ENCODE measurements around the gene COL26A1.

The COL26A1 gene

DNA sequence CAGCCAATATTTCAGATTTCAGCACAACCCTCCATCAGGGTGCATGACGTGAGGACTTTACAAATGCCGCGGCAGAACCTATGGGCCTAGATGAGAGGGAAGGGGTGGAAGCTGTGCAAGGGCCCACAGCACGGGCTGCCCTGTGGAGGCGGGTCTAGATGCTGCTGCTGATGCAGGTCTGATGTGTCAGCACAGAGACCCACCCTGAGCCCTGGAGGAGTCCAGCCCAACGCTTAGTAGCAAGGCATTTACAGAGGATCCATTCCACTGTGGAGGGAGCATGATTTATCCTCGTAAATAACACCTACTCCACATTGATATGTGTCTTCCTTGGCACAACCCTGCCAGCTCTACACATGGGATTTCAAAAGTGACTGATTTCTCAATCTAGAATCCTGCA is 217.9 kb downstream of the COL26A1 start:
- DNase-seq: no peak

DNA sequence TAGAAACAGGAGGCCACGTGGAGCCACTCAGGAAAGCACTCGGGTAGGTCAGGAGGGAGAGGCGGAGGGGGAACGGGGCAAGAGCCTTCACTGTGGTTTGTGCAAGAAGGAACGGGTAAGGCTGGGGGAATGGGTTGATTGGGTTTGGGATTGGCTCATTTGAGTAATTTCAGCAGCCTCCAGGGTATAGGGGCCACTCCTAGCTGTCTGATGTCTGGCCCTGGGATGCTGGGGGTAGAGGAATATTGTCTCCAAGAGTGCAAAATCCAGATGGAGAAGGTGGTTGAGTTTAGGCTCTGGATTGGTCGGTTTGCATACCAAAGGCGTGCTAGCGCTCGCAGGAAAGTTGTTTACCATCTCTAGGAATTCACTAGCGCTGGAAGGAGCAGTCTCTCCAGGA is 219.2 kb downstream of the COL26A1 start:
- no peak for DNase-seq

GRCh38 chr7:101582971-101583370 is 220.3 kb downstream of the COL26A1 start:
- no peak for DNase-seq

GRCh38 chr7:101586078-101586905 is 223.6 kb downstream of the COL26A1 start:
- DNase-seq: no peak

DNA sequence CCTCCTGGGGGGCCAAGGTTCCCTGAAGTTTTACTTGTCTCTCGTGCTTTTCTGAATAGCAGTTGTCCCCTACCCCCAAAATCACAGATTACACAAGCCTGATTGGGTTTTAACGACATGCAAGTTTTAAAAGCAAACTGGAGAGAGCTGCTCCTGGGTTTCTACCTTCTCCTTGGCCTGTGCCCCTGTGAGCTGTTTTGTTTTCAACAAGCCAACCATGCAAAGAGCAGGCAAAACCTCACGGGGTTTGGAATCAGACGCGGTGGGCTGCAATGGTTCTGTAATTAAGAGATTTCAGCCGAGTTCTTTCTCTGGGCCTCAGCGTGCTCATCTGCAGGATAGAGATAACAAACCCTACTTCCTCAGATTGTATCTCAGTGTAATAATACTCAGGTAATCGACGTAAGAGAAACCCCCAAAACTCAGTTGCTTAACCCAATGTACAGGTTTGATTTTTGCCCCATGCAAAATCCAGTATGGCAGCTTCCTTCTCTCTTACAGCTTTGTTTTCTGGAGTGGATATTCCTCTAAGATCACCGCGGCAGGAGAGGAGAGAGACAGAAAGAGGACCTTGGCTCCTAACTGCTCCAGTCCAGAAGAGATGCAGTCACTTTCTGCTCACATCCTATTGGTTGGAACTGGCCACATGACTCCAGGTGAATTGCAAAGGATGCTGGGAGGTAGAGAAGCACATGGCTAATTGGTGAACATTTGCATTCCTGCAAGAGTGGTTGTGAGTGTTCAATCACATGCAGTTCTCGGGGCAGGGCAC is 224.4 kb downstream of the COL26A1 start:
- no peak for DNase-seq

DNA sequence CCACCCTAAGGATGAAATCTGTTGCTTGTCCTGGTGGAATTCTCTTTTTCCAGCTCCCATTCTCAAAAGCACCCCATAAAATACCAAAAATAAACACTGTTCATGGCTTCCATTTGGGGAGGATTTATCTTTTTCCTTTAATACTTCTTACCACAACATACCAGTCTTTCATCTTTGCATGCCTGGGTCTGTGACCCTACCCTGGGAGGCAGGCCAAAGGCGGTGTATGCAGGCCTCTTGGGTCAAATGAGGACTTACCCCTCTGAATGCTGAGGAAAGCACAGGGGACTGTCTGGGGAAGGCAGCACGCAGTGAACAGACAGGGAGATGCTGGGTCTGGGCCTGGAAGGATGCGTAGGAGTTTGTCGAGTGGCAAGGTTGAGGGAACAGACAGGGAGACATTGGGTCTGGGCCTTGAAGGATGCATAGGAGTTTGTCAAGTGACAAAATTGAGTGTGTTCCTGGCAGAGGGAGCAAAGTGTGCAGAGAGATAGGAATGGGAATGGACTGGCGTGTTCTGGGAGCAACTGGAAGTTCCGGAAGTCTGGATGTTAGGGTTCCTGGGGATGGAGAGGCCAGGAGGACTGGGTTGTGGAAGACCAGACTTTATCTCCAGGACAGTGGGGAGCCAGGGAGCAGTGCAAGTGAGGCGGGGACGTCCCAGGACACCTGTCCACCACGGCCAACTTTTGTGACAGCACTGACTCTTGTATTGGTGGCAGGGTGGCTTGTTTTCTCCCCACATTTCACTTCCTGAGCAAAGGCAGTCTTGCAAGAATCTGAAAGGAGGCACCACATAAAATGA is 225.7 kb downstream of the COL26A1 start:
- DNase-seq: no peak

DNA sequence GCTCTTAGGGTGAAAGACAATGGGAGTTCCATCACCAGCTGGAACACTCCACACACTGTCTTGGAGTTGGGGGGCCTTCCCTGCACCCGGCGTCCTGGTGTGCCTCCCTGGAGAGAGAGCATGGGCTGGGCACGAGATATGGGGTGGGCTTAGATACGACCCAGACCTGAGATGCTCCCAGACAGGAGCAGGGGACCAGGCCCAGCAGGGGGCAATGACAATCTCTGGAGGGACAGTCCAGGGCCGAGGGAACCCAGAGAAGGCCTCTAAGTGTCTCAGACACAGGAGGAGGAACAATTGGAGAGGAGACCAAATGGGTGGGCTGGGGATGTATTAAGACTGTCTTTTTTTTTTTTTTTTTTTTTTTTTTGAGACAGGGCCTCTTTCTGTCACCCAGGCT is 226.4 kb downstream of the COL26A1 start:
- no peak for DNase-seq

DNA sequence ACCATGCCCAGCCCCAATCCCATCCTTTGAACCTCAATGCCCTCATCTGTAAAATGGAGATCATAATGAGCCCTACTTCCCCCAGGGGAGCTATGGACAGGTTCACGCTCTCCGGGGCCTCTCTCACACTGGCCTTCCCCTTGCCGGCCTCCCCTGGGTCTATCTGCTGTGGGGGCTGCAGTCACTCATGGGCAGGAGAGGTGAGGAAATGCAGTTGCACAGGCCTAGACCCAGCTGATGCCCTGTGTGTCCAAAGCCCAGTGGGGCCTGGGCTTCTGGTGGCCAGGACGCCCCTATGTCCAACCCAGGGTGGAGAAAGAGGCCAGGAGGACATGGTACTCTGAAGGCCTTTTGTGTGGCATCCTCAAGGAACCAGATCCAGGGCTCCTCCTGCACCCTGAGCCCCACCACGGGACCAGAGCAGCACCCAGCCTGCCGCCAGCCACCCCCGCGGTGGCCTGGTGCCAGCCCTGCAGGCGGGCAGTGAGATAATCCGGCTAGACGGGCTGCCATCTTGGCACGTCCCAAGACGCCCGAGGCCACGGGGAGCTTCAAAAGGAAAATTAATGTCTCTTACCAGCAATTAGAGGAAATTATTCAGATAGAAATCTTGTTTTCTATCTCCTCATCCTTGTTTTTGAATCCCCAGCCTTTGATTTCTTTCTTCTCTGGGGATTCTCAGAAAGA is 227.4 kb downstream of the COL26A1 start:
- DNase-seq: no peak

DNA sequence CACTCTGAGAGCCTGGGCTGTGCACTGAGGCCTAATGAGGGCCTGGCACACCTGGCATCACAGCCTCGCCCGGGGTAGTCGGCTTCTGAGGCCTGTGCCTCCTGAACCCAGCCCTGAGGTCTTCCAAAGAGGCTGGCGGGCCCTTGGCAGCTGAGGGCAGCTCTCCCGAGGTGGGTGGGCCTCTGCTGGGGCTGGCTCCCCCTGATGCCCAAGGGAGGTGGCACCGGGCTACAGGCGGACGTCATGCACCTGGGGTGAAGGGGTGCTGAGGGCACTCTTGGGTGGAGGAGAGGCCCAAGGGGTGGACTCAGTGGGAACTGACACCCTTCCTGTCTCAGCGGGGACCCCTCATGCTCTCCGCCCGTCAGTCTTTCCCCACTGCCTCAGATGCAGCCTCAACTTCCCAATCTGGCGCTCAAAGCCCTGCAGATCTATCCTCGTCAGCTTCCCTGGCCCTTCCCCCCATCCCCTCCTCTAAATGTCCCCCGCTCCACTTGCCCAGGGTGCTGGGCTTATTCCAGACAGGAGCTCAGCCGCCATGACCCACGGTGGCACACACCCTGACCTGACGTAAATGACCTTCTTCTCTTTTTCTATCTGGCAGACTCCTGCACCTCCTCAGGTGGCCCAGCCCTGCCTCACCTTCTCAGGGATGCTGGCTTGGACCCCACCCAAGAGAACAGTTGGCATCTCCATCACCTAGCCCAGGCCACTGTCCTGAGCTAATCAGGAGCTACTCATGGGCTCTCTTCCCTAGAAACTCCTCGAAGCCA is 228.2 kb downstream of the COL26A1 start:
- no peak for DNase-seq

DNA sequence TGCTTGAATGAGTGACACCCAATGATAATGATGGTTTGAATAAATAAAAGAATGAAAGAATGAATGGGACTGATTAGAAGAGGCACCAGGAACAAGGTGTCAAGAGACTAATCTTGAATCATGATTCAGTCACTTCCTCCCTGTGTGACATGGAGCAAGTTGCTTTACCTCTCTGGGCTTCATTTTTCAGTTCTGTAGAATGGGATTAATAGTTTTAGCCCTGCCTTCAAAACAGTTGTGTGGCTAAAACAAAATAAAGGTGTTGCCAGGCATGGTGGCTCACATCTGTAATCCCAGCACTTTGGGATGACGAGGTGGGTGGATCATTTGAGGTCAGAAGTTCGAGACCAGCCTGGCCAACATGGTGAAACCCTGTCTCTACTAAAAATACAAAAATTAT is 228.8 kb downstream of the COL26A1 start:
- no peak for DNase-seq

GRCh38 chr7:101593556-101593955 is 230.9 kb downstream of the COL26A1 start:
- no peak for DNase-seq

DNA sequence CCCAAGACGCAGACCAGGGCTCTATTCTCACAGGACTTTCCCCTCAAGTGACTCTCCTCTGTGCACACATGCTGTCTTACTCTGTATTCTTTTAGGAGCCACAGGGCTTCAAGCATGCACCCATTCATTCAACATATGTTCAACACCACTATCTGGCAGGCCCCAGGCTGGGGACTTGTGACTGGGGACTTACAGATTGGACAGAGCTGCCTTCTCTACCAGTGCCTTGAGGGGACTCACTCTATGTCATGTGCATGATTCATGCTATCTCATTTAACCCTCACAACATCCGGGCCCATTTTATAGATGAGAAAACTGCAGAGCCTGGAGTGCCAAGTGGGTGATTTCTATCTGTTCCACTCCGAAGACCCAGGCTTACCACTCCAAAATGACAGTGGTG is 232.1 kb downstream of the COL26A1 start:
- no peak for DNase-seq

DNA sequence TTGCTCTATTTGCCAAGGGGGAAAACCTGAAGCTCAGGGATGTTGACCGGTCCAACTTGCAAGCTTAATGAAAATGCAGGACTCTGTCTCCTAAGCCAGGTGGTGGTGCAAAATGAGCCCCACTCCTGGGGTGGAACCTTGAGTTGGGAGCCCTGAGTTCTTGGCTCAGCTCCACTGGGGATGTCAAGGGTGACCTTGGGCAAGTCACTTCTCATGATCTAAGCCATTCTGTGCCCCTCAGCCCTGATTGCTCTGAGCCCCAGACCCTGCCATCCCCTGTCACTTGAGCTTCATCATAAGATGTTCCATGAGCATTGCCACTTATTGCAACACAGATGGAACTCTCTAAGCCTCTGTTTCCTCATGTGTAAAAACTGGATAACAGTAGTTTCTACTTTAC is 232.6 kb downstream of the COL26A1 start:
- no peak for DNase-seq

DNA sequence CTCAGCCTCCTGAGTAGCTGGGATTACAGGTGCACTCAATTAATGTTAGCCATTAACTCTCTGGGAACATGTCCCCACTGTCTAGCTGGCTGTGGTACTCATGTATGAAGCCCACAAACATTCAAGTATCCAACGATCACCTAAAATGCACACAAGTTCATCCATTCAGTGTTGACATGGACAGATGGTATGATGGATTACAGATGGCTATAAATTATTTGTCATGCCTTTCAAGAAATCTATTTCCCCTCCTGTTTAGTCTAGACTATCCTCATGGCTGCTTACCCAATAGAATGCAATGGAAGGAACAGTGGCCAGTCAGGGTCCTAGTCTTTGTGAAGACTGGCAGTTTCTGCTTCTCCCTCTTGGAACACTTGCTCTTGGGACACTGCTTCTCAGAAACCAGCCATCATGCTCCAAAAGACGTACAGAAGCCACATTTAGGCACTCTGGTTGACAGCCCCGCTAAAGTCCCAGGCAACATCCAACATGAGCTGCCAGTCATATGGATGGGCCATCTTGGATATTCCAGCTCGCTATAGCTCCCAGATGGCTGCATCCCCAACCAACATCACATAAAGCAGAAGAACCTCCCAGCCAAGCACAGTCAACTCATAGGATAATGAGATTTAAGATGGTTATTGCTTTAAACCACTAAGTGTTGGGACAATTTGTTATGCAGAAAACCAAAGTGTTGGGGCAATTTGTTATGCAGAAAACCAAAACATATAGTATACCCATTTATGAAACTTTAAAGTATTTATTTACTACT is 233.3 kb downstream of the COL26A1 start:
- no peak for DNase-seq

GRCh38 chr7:101596898-101597297 is 234.2 kb downstream of the COL26A1 start:
- DNase-seq: no peak

DNA sequence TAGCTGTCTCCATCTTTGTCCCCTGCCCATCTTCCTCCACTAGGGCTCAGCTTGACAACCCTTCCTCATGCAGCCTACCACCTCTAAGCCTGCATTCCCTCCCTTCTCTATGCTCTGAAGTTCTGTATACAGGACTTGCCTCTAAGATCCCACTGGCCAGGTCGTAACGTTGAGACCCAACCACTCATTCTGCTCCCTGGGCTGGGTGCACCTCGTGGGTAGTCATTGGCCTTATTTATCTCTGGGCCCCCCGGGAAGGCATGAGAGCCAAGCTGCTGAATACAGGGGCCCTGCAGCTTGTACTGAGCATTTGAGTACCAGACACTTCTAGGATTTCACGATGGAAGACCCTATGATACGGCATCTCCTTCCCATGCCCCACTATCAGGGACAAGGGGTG is 235.3 kb downstream of the COL26A1 start:
- no peak for DNase-seq

DNA sequence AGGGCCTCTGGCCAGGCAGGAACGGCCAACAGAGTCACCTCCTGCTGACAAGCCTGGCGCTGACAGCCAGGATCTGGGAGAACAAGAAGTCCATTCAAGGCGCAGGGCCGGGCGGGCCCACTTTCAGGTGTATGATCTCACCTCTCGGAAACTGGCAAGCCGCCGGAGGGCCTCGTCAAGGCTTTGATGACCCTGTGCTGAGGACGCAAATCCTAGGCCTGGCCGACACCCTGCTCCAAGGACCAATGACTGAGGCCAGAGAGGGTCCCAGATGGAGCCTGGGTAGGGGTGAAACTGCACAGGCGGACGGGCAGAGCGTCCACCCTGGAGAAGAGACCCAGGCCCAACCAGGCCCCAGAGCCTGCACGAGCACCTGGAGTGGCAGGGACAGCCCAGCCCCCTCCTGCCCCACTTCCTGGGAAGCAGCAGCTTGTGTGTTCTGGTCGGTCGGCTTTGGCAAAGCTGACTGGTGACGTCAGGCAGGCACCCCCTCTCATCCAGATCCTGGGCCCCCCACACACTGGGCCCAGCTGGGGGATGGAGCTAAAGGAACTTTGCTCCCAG is 235.8 kb downstream of the COL26A1 start:
- no peak for DNase-seq

GRCh38 chr7:101598986-101599771 is 236.5 kb downstream of the COL26A1 start:
- no peak for DNase-seq

DNA sequence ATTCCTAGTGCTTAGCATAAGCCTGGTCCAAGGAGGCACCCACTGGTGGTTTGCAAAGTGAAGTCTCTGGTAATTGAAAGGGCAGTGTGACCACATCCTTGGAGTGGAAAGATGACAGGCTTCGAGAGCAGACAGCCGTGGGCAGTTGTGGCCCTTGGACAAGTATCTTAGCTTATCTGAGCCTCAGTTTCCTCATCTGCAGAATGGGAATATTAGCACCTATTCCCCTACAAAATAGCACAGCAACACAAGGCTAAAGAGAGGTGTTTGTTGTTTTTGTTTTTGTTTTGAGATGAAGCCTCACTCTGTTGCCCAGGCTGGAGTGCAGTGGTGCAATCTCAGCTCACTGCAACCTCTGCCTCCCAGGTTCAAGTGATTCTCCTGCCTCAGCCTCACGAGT is 237.1 kb downstream of the COL26A1 start:
- DNase-seq: no peak

DNA sequence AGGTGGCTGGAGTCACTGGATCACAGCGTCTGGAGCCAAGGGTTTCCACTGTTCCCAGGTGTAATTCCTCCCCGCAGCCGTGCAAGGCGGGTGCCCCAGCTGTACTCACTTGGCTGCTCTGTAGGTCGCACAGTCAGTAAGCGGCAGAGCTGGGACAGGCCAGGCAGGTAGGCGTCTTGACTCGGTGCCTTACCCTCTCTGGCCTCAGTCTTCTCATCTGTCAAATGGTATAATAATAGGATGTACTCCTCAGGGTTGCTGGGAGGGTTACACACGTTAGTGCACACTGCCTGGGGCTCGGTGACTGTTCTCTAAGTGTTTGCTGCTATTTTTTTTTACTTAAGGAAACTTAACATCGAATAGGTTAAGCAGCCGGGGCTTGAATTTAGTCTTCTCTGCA is 239.4 kb downstream of the COL26A1 start:
- DNase-seq: no peak
